GM18511 (cell line): ENCODE measurements around the gene DDX4.
A peak's percentile ranks its signal among the peaks of the same experiment; 100 is the strongest.
"Not testable (repeated sequence)": the region's sequence is repeated elsewhere in the genome, so short reads cannot be mapped to it uniquely, and the experiment has no call there.

Experiments used
- ATAC-seq: cut with Tn5 transposase; IDR thresholded peaks from one replicate; pipeline ENCODE4 v1.9.1; 2021; ENCODE audit warnings: mild to moderate bottlenecking, moderate library complexity; ENCODE audit not compliant: unreplicated experiment

The DDX4 gene

GRCh38 chr5:55720188-55720703, 17.6 kb upstream of the DDX4 start:
- no peak for ATAC-seq

DNA sequence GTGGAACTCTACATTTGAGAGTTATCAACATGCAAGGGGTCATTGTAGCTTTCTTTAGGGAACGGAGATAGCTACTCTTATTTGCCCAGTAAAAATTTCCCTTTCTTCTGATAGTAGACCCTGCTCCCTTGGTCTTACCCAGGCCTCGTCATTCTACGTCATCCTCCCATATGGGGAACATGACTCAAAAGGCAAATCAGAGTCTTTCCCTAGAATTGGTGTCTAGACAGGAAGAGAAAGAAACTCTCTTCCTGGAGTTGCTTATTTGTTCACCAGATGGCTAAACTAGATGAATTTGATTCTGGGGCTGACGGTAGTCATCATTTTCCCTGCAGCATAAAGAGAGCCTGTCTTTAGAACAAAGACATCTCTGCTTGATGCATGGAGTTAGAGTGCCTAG, 13.6 kb upstream of the DDX4 start:
- ATAC-seq: no peak

DNA sequence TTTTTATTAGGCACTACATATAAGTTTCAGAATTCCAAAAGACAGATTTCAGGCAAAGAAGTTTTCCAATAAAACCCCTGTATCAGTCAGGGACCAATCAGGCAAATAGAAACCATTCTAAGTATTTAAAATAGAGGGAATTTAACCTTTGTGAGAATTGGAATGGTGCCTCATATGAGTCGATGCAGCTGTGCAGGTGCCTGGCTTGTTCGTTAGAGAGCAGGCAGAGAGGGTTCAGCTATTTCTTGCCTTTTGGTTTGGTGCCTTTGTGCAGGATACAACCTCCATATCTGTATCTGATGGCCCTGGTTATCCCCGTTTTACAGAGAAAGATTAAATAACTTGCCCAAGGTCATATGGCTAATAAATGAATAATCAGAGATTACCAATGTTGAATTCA, 6.0 kb upstream of the DDX4 start:
- ATAC-seq: no peak

- ATAC-seq: no peak
These were observed 5.3 kb upstream of the DDX4 start for GRCh38 chr5:55732585-55732984.

GRCh38 chr5:55734658-55735057, 3.2 kb upstream of the DDX4 start:
- ATAC-seq: no peak

DNA sequence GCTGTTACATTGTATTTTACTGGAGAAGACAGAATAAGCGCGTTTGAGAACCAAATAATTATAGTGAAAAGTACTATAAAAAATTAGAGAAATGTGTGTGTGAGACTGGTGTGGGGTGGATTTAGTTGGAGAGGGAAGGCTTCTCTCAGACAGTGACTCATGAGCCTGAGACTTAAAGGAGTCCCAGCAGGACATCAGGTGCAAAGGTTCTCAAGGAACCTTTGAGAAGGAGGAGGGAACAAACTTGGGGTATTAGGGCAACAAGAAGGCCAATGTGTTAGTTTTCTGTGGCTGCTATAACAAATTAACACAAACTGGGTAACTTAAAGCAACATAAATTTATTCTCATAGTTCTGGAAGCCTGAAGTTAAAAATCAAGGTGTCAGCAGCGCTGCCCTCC, 4.9 kb downstream of the DDX4 start:
- ATAC-seq: no peak

GRCh38 chr5:55747778-55748318, 10.0 kb downstream of the DDX4 start:
- no peak for ATAC-seq

GRCh38 chr5:55749387-55749786, 11.5 kb downstream of the DDX4 start:
- ATAC-seq: no peak

DNA sequence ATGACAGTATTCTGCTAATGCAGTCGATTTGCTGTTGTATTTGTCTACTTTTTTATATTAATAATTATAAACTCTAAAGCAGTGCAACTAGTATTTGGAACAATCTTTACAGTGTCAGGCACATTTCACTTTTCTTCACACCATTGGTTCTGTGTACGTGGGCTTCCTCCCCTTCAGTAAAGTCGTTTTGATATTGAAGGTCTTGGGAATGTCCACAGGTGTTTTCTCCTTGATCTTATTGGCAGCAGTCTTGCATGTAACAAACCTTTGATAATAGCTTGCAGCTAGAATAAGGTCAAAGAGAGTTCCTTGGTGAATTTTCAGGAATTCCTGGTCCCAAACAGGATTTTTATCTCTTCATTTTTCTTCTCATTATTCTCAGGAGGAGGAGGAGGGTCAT, 12.2 kb downstream of the DDX4 start:
- ATAC-seq: no peak

- ATAC-seq: no peak
These were observed 12.6 kb downstream of the DDX4 start for GRCh38 chr5:55750499-55750898.

GRCh38 chr5:55758231-55758630, 20.4 kb downstream of the DDX4 start:
- ATAC-seq: no peak

GRCh38 chr5:55758714-55759113, 20.9 kb downstream of the DDX4 start:
- ATAC-seq: no peak

DNA sequence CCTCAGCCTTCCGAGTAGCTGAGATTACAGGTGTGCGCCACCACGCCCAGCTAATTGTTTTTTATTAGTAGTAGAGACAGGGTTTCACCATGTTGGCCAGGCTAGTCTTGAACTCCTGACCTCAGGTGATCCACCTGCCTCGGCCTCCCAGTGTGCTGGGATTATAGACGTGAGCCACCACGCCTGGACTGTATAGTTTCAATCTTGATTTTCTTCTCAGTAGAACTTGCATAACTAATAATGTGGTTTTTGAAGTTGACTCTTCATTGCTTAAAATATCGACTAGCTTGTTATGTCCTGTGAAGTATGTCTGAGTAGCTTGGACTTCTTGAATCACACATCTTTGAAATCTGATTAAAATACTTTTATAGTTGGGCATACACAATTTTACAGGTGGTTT, 23.9 kb downstream of the DDX4 start:
- ATAC-seq: not testable (repeated sequence)

DNA sequence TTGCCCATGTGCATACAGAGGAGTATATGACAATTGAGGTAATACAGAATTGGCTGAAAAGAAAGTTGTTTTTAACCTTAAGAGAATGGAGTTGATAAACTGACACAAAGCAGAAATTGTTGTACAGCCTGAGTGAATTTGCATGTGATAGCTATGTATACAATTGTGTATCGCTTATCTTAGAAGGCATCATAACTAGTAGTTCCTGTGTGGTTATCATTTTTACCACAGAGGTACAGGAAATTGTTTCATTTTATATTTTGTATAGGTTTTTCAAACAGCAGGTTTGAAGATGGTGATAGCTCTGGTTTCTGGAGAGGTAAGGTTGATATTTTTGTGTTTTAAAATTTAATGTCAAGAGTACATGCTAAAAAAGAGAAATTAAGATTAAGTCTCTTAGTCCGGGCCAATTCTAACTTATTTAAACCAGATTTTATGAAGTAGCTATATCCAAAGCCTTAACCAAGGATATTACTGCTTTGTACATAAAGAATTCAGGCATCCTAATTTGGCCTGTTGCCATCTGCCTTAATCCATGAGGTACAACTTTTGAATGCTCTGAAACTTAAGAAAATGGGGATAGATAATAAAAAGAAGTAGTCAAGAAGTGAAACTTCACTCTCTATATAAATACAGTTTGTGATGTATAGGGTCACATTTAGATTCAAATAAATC, 26.0 kb downstream of the DDX4 start:
- peak; percentile 75 for ATAC-seq

- ATAC-seq: no peak
These were observed 30.4 kb downstream of the DDX4 start for GRCh38 chr5:55768279-55768678.

- peak; percentile 78 for ATAC-seq
These were observed 33.4 kb downstream of the DDX4 start for GRCh38 chr5:55771175-55771655.

- ATAC-seq: no peak
These were observed 35.2 kb downstream of the DDX4 start for GRCh38 chr5:55773057-55773456.

GRCh38 chr5:55777332-55777731, 39.5 kb downstream of the DDX4 start:
- ATAC-seq: no peak

DNA sequence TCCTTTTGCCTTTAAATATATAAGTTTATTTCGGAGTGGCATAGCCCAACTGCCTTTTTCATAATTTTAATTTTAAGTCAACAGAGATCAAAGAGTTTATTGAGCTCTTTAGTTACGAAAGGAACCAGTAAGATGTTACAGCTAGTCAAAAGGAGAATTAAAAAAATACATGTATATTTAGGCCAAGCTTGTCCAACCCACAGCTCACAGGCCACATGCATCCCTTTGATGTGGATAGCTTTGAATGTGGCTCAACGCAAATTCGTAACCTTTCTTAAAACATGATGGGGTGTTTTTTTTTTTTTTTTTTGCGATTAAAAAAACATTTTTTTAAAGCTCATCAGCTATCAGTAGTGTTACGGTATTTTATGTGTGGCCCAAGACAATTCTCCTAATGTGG, 63.1 kb downstream of the DDX4 start:
- no peak for ATAC-seq

GRCh38 chr5:55808814-55809213, 71.0 kb downstream of the DDX4 start:
- not testable (repeated sequence) for ATAC-seq

DNA sequence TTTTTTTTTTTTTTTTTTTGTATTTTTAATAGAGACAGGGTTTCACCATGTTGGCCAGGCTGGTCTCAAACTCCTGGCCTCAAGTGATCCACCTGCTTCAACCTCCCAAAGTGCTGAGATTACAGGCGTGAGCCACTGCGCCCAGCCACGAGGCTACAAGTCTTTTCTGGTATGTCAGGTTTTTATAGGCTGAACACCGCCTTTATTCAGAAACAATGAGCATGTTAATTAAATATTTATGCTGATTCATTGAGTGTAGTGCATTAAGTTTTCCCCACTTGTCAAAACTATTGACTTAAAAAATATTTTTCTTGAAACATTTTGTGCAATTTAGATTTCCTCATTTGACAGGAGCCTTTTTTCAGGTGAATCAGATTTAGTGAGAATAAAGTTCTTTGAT, 78.1 kb downstream of the DDX4 start:
- ATAC-seq: not testable (repeated sequence)

GRCh38 chr5:55816342-55816741, 78.5 kb downstream of the DDX4 start:
- no peak for ATAC-seq

- no peak for ATAC-seq
These were observed 79.2 kb downstream of the DDX4 start for GRCh38 chr5:55817030-55817429.
